ENCODE measurements around the gene JDP2. TPM values are rescaled to one million over a fixed set of nuclear protein-coding genes. Genes with fewer than 3 reads are reported as not detected.

JDP2 gene
- total RNA-seq, 1 experiment from 2014 or later: 22.8 TPM

- no peak overlapping the region for H2BK12ac ChIP-seq (ENCODE audit: insufficient read length, low read depth, low read length)
Observed at GRCh38 chr14:75484711-75485429, 57.0 kb downstream of the JDP2 start.

More at GRCh38 chr14:75484711-75485429, 57.0 kb downstream of the JDP2 start:
- H3K4me2 ChIP-seq (ENCODE audit: insufficient read depth, insufficient read length, low read length): no peak overlapping the region
- H3K4me1 ChIP-seq (ENCODE audit: insufficient read depth, low read length): no peaks in the 10 kb centered on the region
- no peaks in the 10 kb centered on the region for H3K9me3 ChIP-seq (ENCODE audit: control insufficient read depth, low read depth, low read length)
- no peak overlapping the region for H2BK5ac ChIP-seq (ENCODE audit: insufficient read length, low read length)
- no peak overlapping the region for H4K8ac ChIP-seq (replicated peaks; ENCODE audit: insufficient read length, low read depth, low read length)
- no peak overlapping the region for H3K9ac ChIP-seq (ENCODE audit: extremely low read depth, insufficient read length, low read length)
- H2BK120ac ChIP-seq (ENCODE audit: low read depth, low read length, poor library complexity, severe bottlenecking): no peak overlapping the region
- no peaks in the 10 kb centered on the region for H3K27me3 ChIP-seq (ENCODE audit: insufficient read depth, low read length)
- no peak overlapping the region for H4K91ac ChIP-seq (ENCODE audit: insufficient read length, low read depth, low read length)
- Mint-ChIP-seq H3K36me3 (ENCODE audit: insufficient read depth in 1 of 3, low read depth in 3 of 3) (no peaks in the 10 kb centered on the region), H3K4me1 (peaks cover 9 to 14% of the 10 kb centered on the region in 2 experiments), H3K27me3 (ENCODE audit: low read depth) (no peaks in the 10 kb centered on the region; the same call in 1 of the 2 replicates), H3K27ac (no peak overlapping the region), H3K9me3 (peaks cover 0 to 8% of the 10 kb centered on the region in 2 experiments; a peak in 1 of 5 replicates), H3K4me3 (no peak overlapping the region)
- H3K23me2 ChIP-seq (ENCODE audit: insufficient read length, low read depth, low read length, poor library complexity, severe bottlenecking): no peaks in the 10 kb centered on the region
- H3T11ph ChIP-seq (ENCODE audit: low read length): no peak overlapping the region
- WGBS (ENCODE audit: extremely low coverage, insufficient read length, low lambda C conversion rate): no CpG with 5 or more reads among the region's 4 CpGs
- H2BK20ac ChIP-seq (ENCODE audit: low read depth, low read length, poor library complexity, severe bottlenecking): no peak overlapping the region
- no peak overlapping the region for H2AK5ac ChIP-seq (ENCODE audit: insufficient read length, low read length)
- H3K4ac ChIP-seq (ENCODE audit: low read depth, low read length): no peak overlapping the region
- no peaks in the 10 kb centered on the region for H4K20me1 ChIP-seq (ENCODE audit: control insufficient read depth, insufficient read depth, insufficient read length)
- no peak overlapping the region for H3K27ac ChIP-seq (ENCODE audit: insufficient read length, low read depth, low read length)
- H2AFZ ChIP-seq (ENCODE audit: low read length): no peak overlapping the region
- no peaks in the 10 kb centered on the region for H3K79me1 ChIP-seq (ENCODE audit: insufficient read depth, low read depth, low read length, poor library complexity, severe bottlenecking)
- H3K14ac ChIP-seq (ENCODE audit: insufficient read depth, low read length): no peak overlapping the region
- no peak overlapping the region for H3K56ac ChIP-seq (ENCODE audit: insufficient read length, low read depth, low read length)
- H3K18ac ChIP-seq (ENCODE audit: insufficient read length, low read depth, low read length): no peak overlapping the region
- DNase-seq: no peak
- no peak overlapping the region for H3K23ac ChIP-seq (ENCODE audit: insufficient read length, low read depth, low read length)
- no peaks in the 10 kb centered on the region for H3K79me2 ChIP-seq (ENCODE audit: insufficient read depth, low read length)
- TF ChIP-seq CTCF (conservative IDR thresholded peaks at IDR 0.05): no peak
- no peak overlapping the region for H2BK15ac ChIP-seq (ENCODE audit: low read depth, low read length)
- H4K5ac ChIP-seq (ENCODE audit: insufficient read length, low read depth, low read length): no peak overlapping the region
